ENCODE data around the gene RNF32.

The RNF32 gene

GRCh38 chr7:156651474-156651873 is 10.9 kb downstream of the RNF32 start:
- no peak for TF ChIP-seq CTCF (IDR thresholded peaks at IDR 0.05; ENCODE audit: low read depth, low read length)
- H3K36me3 ChIP-seq, result no peaks in the 10 kb centered on the region
- H3K4me1 ChIP-seq, result no peaks in the 10 kb centered on the region
- no peaks in the 10 kb centered on the region for H3K27me3 ChIP-seq
- H3K9me3 ChIP-seq, result no peaks in the 10 kb centered on the region
- H3K4me3 ChIP-seq (ENCODE audit: low read depth, low read length), result no peak overlapping the region
- no peak for DNase-seq

GRCh38 chr7:156652886-156653568 is 12.5 kb downstream of the RNF32 start:
- Histone ChIP-seq H3K36me3 (no peaks in the 10 kb centered on the region), H3K9me3 (no peaks in the 10 kb centered on the region), H3K4me3 (ENCODE audit: low read depth, low read length) (no peak overlapping the region), H3K27me3 (no peaks in the 10 kb centered on the region), H3K4me1 (no peaks in the 10 kb centered on the region)
- TF ChIP-seq CTCF (IDR thresholded peaks at IDR 0.05; ENCODE audit: low read depth, low read length), result no peak
- no peak for DNase-seq

GRCh38 chr7:156654511-156655234 is 14.1 kb downstream of the RNF32 start:
- no peak overlapping the region for H3K4me3 ChIP-seq (ENCODE audit: low read depth, low read length)
- no peaks in the 10 kb centered on the region for H3K27me3 ChIP-seq
- no peaks in the 10 kb centered on the region for H3K4me1 ChIP-seq
- DNase-seq, result no peak
- H3K9me3 ChIP-seq, result no peaks in the 10 kb centered on the region
- no peak for TF ChIP-seq CTCF (IDR thresholded peaks at IDR 0.05; ENCODE audit: low read depth, low read length)
- no peaks in the 10 kb centered on the region for H3K36me3 ChIP-seq

- TF ChIP-seq CTCF (IDR thresholded peaks at IDR 0.05; ENCODE audit: low read depth, low read length), result no peak
- H3K4me1 ChIP-seq, result no peaks in the 10 kb centered on the region
- H3K27me3 ChIP-seq, result no peaks in the 10 kb centered on the region
- no peaks in the 10 kb centered on the region for H3K36me3 ChIP-seq
- DNase-seq, result no peak
- H3K9me3 ChIP-seq, result no peaks in the 10 kb centered on the region
- no peak overlapping the region for H3K4me3 ChIP-seq (ENCODE audit: low read depth, low read length)
Observed at GRCh38 chr7:156655251-156655650, 14.7 kb downstream of the RNF32 start.

- H3K4me1 ChIP-seq, result no peaks in the 10 kb centered on the region
- no peak overlapping the region for H3K4me3 ChIP-seq (ENCODE audit: low read depth, low read length)
- no peaks in the 10 kb centered on the region for H3K27me3 ChIP-seq
- no peaks in the 10 kb centered on the region for H3K36me3 ChIP-seq
- H3K9me3 ChIP-seq, result no peaks in the 10 kb centered on the region
- DNase-seq, result no peak
- TF ChIP-seq CTCF (IDR thresholded peaks at IDR 0.05; ENCODE audit: low read depth, low read length), result no peak
Observed at GRCh38 chr7:156655983-156656382, 15.4 kb downstream of the RNF32 start.

- Histone ChIP-seq H3K4me3 (ENCODE audit: low read depth, low read length) (no peak overlapping the region), H3K9me3 (no peaks in the 10 kb centered on the region), H3K4me1 (no peaks in the 10 kb centered on the region), H3K27me3 (no peaks in the 10 kb centered on the region), H3K36me3 (no peaks in the 10 kb centered on the region)
- no peak for TF ChIP-seq CTCF (IDR thresholded peaks at IDR 0.05; ENCODE audit: low read depth, low read length)
- no peak for DNase-seq
Observed at GRCh38 chr7:156656598-156656997, 16.0 kb downstream of the RNF32 start.
